Measurements from ENCODE around the gene RFX1.

GRCh38 chr19:13923194-13923987, 82.7 kb downstream of the RFX1 start:
- no peak for TF ChIP-seq EZH2 (IDR thresholded peaks at IDR 0.05; ENCODE audit: borderline replicate concordance, insufficient read depth, low read length, poor library complexity, severe bottlenecking)
- TF ChIP-seq, protein P1, sequence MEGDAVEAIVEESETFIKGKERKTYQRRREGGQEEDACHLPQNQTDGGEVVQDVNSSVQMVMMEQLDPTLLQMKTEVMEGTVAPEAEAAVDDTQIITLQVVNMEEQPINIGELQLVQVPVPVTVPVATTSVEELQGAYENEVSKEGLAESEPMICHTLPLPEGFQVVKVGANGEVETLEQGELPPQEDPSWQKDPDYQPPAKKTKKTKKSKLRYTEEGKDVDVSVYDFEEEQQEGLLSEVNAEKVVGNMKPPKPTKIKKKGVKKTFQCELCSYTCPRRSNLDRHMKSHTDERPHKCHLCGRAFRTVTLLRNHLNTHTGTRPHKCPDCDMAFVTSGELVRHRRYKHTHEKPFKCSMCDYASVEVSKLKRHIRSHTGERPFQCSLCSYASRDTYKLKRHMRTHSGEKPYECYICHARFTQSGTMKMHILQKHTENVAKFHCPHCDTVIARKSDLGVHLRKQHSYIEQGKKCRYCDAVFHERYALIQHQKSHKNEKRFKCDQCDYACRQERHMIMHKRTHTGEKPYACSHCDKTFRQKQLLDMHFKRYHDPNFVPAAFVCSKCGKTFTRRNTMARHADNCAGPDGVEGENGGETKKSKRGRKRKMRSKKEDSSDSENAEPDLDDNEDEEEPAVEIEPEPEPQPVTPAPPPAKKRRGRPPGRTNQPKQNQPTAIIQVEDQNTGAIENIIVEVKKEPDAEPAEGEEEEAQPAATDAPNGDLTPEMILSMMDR (IDR thresholded peaks at IDR 0.05; ENCODE audit: poor library complexity, severe bottlenecking) = no peak
- TF ChIP-seq POLR2AphosphoS5 (IDR thresholded peaks at IDR 0.05) = no peak
- no peak for TF ChIP-seq EP300 (conservative IDR thresholded peaks at IDR 0.05; ENCODE audit: poor library complexity, severe bottlenecking)
- no peak for TF ChIP-seq TAF1 (IDR thresholded peaks at IDR 0.05; ENCODE audit: low read depth)
- no peak for TF ChIP-seq REST (IDR thresholded peaks at IDR 0.05; ENCODE audit: borderline replicate concordance)

Measured in neural cell (in vitro differentiated cells).